H1 (cell line): Measurements from ENCODE around the gene RAB43. TPM values are rescaled to one million over a fixed set of nuclear protein-coding genes. Genes with fewer than 3 reads are reported as not detected.

Source experiments
- CTCF ChIA-PET: fragments of 300-600 bp; sonication (Branson Sonifier 250); formaldehyde crosslinking; loops from one replicate; lab custom pipeline; 2021; ENCODE audit not compliant: partially characterized antibody; lab: Charles Lee
- POLR2A ChIA-PET: fragments of 300-600 bp; sonication (Branson Sonifier 250); formaldehyde crosslinking; loops from one replicate; lab custom pipeline; 2021; ENCODE audit warnings: inconsistent platforms; ENCODE audit not compliant: partially characterized antibody; lab: Charles Lee
- DNase-seq, 2 experiments: peaks; one replicate each; pipeline versions ENCODE4 v3.0.0 to v3.0.0-alpha.2; 2010 to 2022; ENCODE audit warnings: low spot score in 2 of 2, low read depth in 1 of 2, mixed read lengths in 1 of 2
- FAIRE-seq: peaks from 2 replicates; lab custom pipeline; 2011; peaks lifted over from hg19 to GRCh38; lab: Jason Lieb, UNC
- H2AFZ ChIP-seq: 2 replicates; pipeline ENCODE4 v1.8.1; 2012; ENCODE audit warnings: low read length, inconsistent platforms
- H2AK5ac ChIP-seq: 2 replicates; pipeline ENCODE4 v1.6.1; 2013; ENCODE audit warnings: low read depth, low read length
- H2BK120ac ChIP-seq: replicated peaks from 2 replicates; pipeline ENCODE3; 2013; ENCODE audit warnings: low read depth, low read length, inconsistent platforms
- H2BK12ac ChIP-seq: 2 replicates; pipeline ENCODE4 v1.6.1; 2013; ENCODE audit warnings: low read depth, low read length
- H2BK15ac ChIP-seq: 2 replicates; pipeline ENCODE4 v1.6.1; 2013; ENCODE audit warnings: low read length
- H2BK20ac ChIP-seq: 2 replicates; pipeline ENCODE4 v1.6.1; 2013; ENCODE audit warnings: low read length
- H2BK5ac ChIP-seq: 2 replicates; pipeline ENCODE4 v1.6.1; 2013; ENCODE audit warnings: low read depth, low read length
- H3K14ac ChIP-seq: 2 replicates; pipeline ENCODE4 v1.6.1; 2013; ENCODE audit warnings: inconsistent platforms; ENCODE audit not compliant: insufficient read length
- H3K18ac ChIP-seq: 2 replicates; pipeline ENCODE4 v1.6.1; 2013; ENCODE audit warnings: low read length; ENCODE audit errors: extremely low read depth
- H3K23ac ChIP-seq: 2 replicates; pipeline ENCODE4 v1.6.1; 2013; ENCODE audit warnings: inconsistent platforms; ENCODE audit not compliant: insufficient read length
- H3K23me2 ChIP-seq: 2 replicates; pipeline ENCODE4 v1.6.1; 2013; ENCODE audit warnings: low read depth, low read length
- H3K27ac ChIP-seq: 2 replicates; pipeline ENCODE4 v1.6.1; 2011; ENCODE audit warnings: low read depth, low read length, inconsistent platforms
- H3K27me3 ChIP-seq, 4 experiments: replicated peaks in 1 of 4; 1 replicate in 1 of 4; 2 replicates in 3 of 4; pipeline versions ENCODE4 v1.6.1 to v1.8.1; 2011 to 2013; ENCODE audit warnings: low read length in 3 of 4, mild to moderate bottlenecking in 3 of 4, inconsistent platforms in 2 of 4, mixed read lengths in 2 of 4, moderate library complexity in 1 of 4; ENCODE audit not compliant: control insufficient read depth in 3 of 4, insufficient read depth in 3 of 4; ENCODE audit errors: extremely low read depth in 1 of 4
- H3K36me3 ChIP-seq, 4 experiments: 2 replicates each; pipeline versions ENCODE4 v1.6.1 to v1.8.1; 2011 to 2013; ENCODE audit warnings: mild to moderate bottlenecking in 4 of 4, low read length in 3 of 4, moderate library complexity in 2 of 4, control low read depth in 1 of 4, inconsistent platforms in 1 of 4; ENCODE audit not compliant: insufficient read depth in 4 of 4, control insufficient read depth in 2 of 4
- H3K4ac ChIP-seq: replicated peaks from 2 replicates; pipeline ENCODE3; 2013; ENCODE audit warnings: low read length, low read depth, mixed read lengths, inconsistent platforms; ENCODE audit not compliant: insufficient read length
- H3K4me1 ChIP-seq, 4 experiments: replicated peaks in 1 of 4; 1 replicate in 1 of 4; 2 replicates in 3 of 4; pipeline versions ENCODE4 v1.6.1 to v1.8.1; 2011 to 2013; ENCODE audit warnings: low read length in 3 of 4, inconsistent platforms in 2 of 4, mixed read lengths in 1 of 4; ENCODE audit not compliant: insufficient read depth in 4 of 4, control insufficient read depth in 3 of 4
- H3K4me2 ChIP-seq, 2 experiments: 2 replicates each; pipeline versions ENCODE4 v1.6.1 to v1.8.1; 2011 to 2013; ENCODE audit warnings: low read depth in 2 of 2, low read length in 2 of 2, control low read depth in 1 of 2, inconsistent platforms in 1 of 2, mild to moderate bottlenecking in 1 of 2; ENCODE audit not compliant: insufficient read depth in 1 of 2
- H3K4me3 ChIP-seq, 4 experiments: fragments of 200-600, 300-600 bp in 1 of 4; sonication (generic), shearing (Covaris generic), sonication (Bioruptor Twin) in 1 of 4; 2 replicates each; pipeline versions ENCODE4 v1.5.1 to v1.8.1; 2011 to 2016; ENCODE audit warnings: low read length in 4 of 4, low read depth in 3 of 4, control low read depth in 2 of 4, inconsistent platforms in 2 of 4, mild to moderate bottlenecking in 2 of 4, mixed read lengths in 1 of 4, moderate library complexity in 1 of 4; ENCODE audit not compliant: insufficient read depth in 2 of 4; ENCODE audit errors: extremely low read depth in 1 of 4
- H3K56ac ChIP-seq: replicated peaks from 2 replicates; pipeline ENCODE3; 2013; ENCODE audit warnings: low read depth, mild to moderate bottlenecking, mixed read lengths, low read length, inconsistent platforms; ENCODE audit not compliant: insufficient read length
- H3K79me1 ChIP-seq: 2 replicates; pipeline ENCODE4 v1.6.1; 2013; ENCODE audit warnings: low read depth, low read length, control low read depth
- H3K79me2 ChIP-seq, 2 experiments: 2 replicates each; pipeline versions ENCODE4 v1.6.1 to v1.8.1; 2012 to 2013; ENCODE audit warnings: low read length in 2 of 2, mild to moderate bottlenecking in 2 of 2, inconsistent platforms in 1 of 2; ENCODE audit not compliant: insufficient read depth in 2 of 2, control insufficient read depth in 1 of 2
- H3K9ac ChIP-seq, 4 experiments: replicated peaks in 1 of 4; 1 replicate in 1 of 4; 2 replicates in 3 of 4; pipeline versions ENCODE4 v1.6.1 to v1.8.1; 2011 to 2013; ENCODE audit warnings: low read depth in 3 of 4, low read length in 3 of 4, control low read depth in 2 of 4, mild to moderate bottlenecking in 2 of 4, moderate library complexity in 2 of 4, inconsistent platforms in 1 of 4; ENCODE audit errors: extremely low read depth in 1 of 4
- H3K9me3 ChIP-seq, 2 experiments: 2 replicates each; pipeline versions ENCODE4 v1.6.1 to v1.8.1; 2012 to 2013; ENCODE audit warnings: mild to moderate bottlenecking in 2 of 2, moderate library complexity in 2 of 2, control low read depth in 1 of 2, inconsistent platforms in 1 of 2, low read depth in 1 of 2, low read length in 1 of 2, mixed read lengths in 1 of 2; ENCODE audit not compliant: insufficient read depth in 2 of 2
- H4K20me1 ChIP-seq, 2 experiments: replicated peaks in 1 of 2; 2 replicates each; pipeline versions ENCODE3 to v1.8.1; 2011 to 2013; ENCODE audit warnings: inconsistent platforms in 2 of 2, low read length in 2 of 2, mild to moderate bottlenecking in 1 of 2; ENCODE audit not compliant: insufficient read depth in 2 of 2, control insufficient read depth in 1 of 2
- H4K5ac ChIP-seq: 2 replicates; pipeline ENCODE4 v1.6.1; 2013; ENCODE audit warnings: low read length, low read depth, mixed read lengths, inconsistent platforms; ENCODE audit not compliant: insufficient read length
- H4K8ac ChIP-seq: 2 replicates; pipeline ENCODE4 v1.8.0; 2013; ENCODE audit warnings: mild to moderate bottlenecking, moderate library complexity, low read length, inconsistent platforms; ENCODE audit not compliant: insufficient read depth; ENCODE audit errors: extremely low read depth
- H4K91ac ChIP-seq: replicated peaks from 2 replicates; pipeline ENCODE3; 2013; ENCODE audit warnings: low read length, mixed read lengths, inconsistent platforms; ENCODE audit not compliant: insufficient read length
- BCL11A ChIP-seq, 2 experiments: IDR thresholded peaks; one replicate each; pipeline ENCODE4 v1.6.1; 2011; ENCODE audit warnings: low read depth in 2 of 2, low read length in 2 of 2, mild to moderate bottlenecking in 2 of 2
- HDAC2 ChIP-seq, 2 experiments: fragments of 300-600 bp in 1 of 2; sonication (generic) in 1 of 2; IDR thresholded peaks; 2 replicates each; pipeline ENCODE4 v1.6.1; 2011 to 2012; ENCODE audit warnings: low read depth in 2 of 2, low read length in 2 of 2, mild to moderate bottlenecking in 2 of 2, moderate library complexity in 2 of 2, borderline replicate concordance in 1 of 2, inconsistent platforms in 1 of 2
- KDM1A ChIP-seq: fragments of 200-600, 300-600 bp; sonication (generic); IDR thresholded peaks from 2 replicates; pipeline ENCODE4 v1.7.1; 2016; ENCODE audit warnings: mild to moderate bottlenecking, low read length, borderline replicate concordance
- SP2 ChIP-seq: IDR thresholded peaks from 2 replicates; pipeline ENCODE4 v1.6.1; 2012; ENCODE audit warnings: mild to moderate bottlenecking, low read length, inconsistent platforms
- polyA plus RNA-seq, 7 experiments: library from polyadenylated mRNA; depleted of rRNA in 3 of 7; stranded (reverse) in 5 of 7; unstranded in 2 of 7; fragments of >200 nt in 5 of 7; fragments of 200-250 nt in 2 of 7; gene quantifications; 1 replicate in 5 of 7; 2 replicates in 1 of 7; 4 replicates in 1 of 7; pipeline versions ENCODE4 v1.2.1 to v1.2.3, GENCODE V29; 2011 to 2013; ENCODE audit warnings: missing spikeins in 2 of 7, mixed read lengths in 2 of 7
- total RNA-seq: library from RNA; stranded (reverse); fragmentation: NEBNext Ultra II Directional; extraction: Animal tissue kit (Norgen Biotek cat#: 25700); gene quantifications from 2 replicates; pipeline ENCODE4 v1.2.1, GENCODE V29; 2021

RAB43 gene
- total and polyA plus RNA-seq, 2 of the 8 experiments (the other 6 are each of a cell fraction or from before 2014, with no cell fraction given) = 13.1 to 19.4 TPM

DNA sequence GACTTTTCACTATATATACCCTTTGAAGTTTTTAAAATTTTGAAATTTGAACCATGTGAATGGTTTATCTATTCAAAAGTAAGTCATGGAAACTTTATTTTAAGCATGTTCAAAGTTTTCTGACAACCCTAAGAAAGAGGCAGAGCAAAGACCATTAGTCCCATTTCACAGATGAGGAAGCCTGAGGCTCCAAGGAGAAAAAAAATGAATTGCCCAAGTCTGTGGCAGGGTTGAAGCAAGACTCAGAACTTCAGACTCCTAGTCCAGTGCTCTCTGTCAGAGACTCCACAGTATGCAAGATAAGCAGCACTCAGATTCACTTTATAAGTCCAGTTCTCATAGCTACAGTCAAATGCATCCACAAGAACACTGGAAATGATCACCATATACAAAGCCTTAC lies 4.5 kb downstream of the RAB43 start:
- Histone ChIP-seq H3K27ac (no peak overlapping the region), H3K4me1 (peaks cover 13 to 26% (median 23%) of the 10 kb centered on the region in 4 experiments), H3K9ac (no peak overlapping the region; a peak in 1 of 7 replicates), H2BK120ac (no peak overlapping the region), H3K18ac (no peak overlapping the region), H4K5ac (no peak overlapping the region), H3K4me3 (no peak overlapping the region; a peak in 1 of 8 replicates), H4K91ac (no peak overlapping the region), H3K23me2 (peaks cover 9% of the 10 kb centered on the region), H3K79me2 (peaks cover 9 to 55% of the 10 kb centered on the region in 2 experiments), H2BK15ac (no peak overlapping the region), H3K9me3 (no peaks in the 10 kb centered on the region), H3K79me1 (peaks cover 8% of the 10 kb centered on the region), H3K4ac (no peak overlapping the region), H2AK5ac (no peak overlapping the region), H4K8ac (no peak overlapping the region), H2AFZ (no peak overlapping the region), H3K23ac (no peak overlapping the region), H3K27me3 (no peaks in the 10 kb centered on the region), H3K4me2 (peak overlapping the region in 1 of 2 experiments; percentile 45; a peak in 1 of 4 replicates), H3K36me3 (peaks cover 0 to 3% (median 3%) of the 10 kb centered on the region in 4 experiments; a peak in 1 of 8 replicates), H3K56ac (no peak overlapping the region), H2BK12ac (no peak overlapping the region), H2BK5ac (peak overlapping the region; percentile 28; the same call in 1 of the 2 replicates), H2BK20ac (no peak overlapping the region), H3K14ac (no peak overlapping the region), H4K20me1 (no peaks in the 10 kb centered on the region)
- DNase-seq (no peak), FAIRE-seq (no peak)
- ChIA-PET POLR2A (interaction anchor here (1.0 to 1.1 kb wide), 2 partner anchors 10 to 66 kb away, joined by 3 to 5 read pairs; no protein-coding TSS in a partner anchor), CTCF (interaction anchor here (0.8 to 1.1 kb wide), 3 partner anchors 11 to 163 kb away, joined by 3 to 5 read pairs (median 3); no protein-coding TSS in a partner anchor)
- no peak for TF ChIP-seq SP2
- peak; percentile 94 for TF ChIP-seq KDM1A
- TF ChIP-seq HDAC2 (IDR thresholded peaks at IDR 0.05; ENCODE audit: borderline replicate concordance in 1 of 2, low read depth in 2 of 2, low read length in 2 of 2) = peak in 1 of 2 experiments; percentile 27; a peak in 1 of 4 replicates
- TF ChIP-seq BCL11A (IDR thresholded peaks at IDR 0.05; ENCODE audit: low read depth in 2 of 2, low read length in 2 of 2) = no peak
